Measurements from ENCODE around the gene PCNX1. TPM values are rescaled to one million over a fixed set of nuclear protein-coding genes. Genes with fewer than 3 reads are reported as not detected.
A peak's percentile ranks its signal among the peaks of the same experiment; 100 is the strongest.

Gene PCNX1
- total RNA-seq, 1 experiment from 2014 or later = 23.3 TPM

- intact Hi-C loops (cut with micrococcal nuclease) = no loop called here
- peak overlapping the region; percentile 14; the same call in 1 of the 2 replicates for H3K4me3 ChIP-seq (ENCODE audit: low read length)
- H2AFZ ChIP-seq (ENCODE audit: low read length) = peak overlapping the region; percentile 13
- no peaks in the 10 kb centered on the region for H3K79me2 ChIP-seq (ENCODE audit: low read length)
- H3K9me2 ChIP-seq (replicated peaks; ENCODE audit: low read length) = no peaks in the 10 kb centered on the region
- POLR2A ChIA-PET (ENCODE audit: unreplicated experiment) = interaction anchor here (0.6 to 1.1 kb wide), 4 partner anchors 12 to 1479 kb away, joined by 3 to 8 read pairs (median 4); no protein-coding TSS in a partner anchor
- peaks cover 4% of the 10 kb centered on the region for H3F3A ChIP-seq (ENCODE audit: low read length, unreplicated experiment)
- TF ChIP-seq CTCF (conservative IDR thresholded peaks at IDR 0.05; ENCODE audit: low read depth, low read length) (no peak), EZH2phosphoT487 (IDR thresholded peaks at IDR 0.05; ENCODE audit: borderline replicate concordance, low read length) (no peak), EZH2 (IDR thresholded peaks at IDR 0.05; ENCODE audit: low read length, unreplicated experiment) (no peak)
- H3K27me3 ChIP-seq (ENCODE audit: low read length) = no peaks in the 10 kb centered on the region
- no peaks in the 10 kb centered on the region for H3K9me3 ChIP-seq (ENCODE audit: low read length)
- peak overlapping the region; percentile 89 for H3K27ac ChIP-seq (ENCODE audit: low read length)
- peak; percentile 94 for ATAC-seq
- CTCF ChIA-PET = interaction anchor here (1.2 kb wide), 1 partner anchor 635 kb away, joined by 4 read pairs; no protein-coding TSS in a partner anchor
- peak overlapping the region; percentile 64 for H3K4me2 ChIP-seq (ENCODE audit: low read length)
- peak; percentile 95 for DNase-seq
- H3K36me3 ChIP-seq (ENCODE audit: low read depth, low read length) = no peaks in the 10 kb centered on the region
- BruUV-seq (replicated peaks) = TSS peak; percentile 96
- H4K20me1 ChIP-seq (ENCODE audit: low read length) = no peaks in the 10 kb centered on the region
- peak overlapping the region; percentile 59 for H3K9ac ChIP-seq (ENCODE audit: low read length)
- H3K4me1 ChIP-seq (ENCODE audit: insufficient read depth, low read length) = peaks cover 33% of the 10 kb centered on the region
Observed at GRCh38 chr14:71117839-71118743, 210.8 kb downstream of the PCNX1 start.

GRCh38 chr14:71119075-71119474, 211.8 kb downstream of the PCNX1 start:
- Histone ChIP-seq H3K9me2 (replicated peaks; ENCODE audit: low read length) (no peaks in the 10 kb centered on the region), H3K79me2 (ENCODE audit: low read length) (no peaks in the 10 kb centered on the region), H2AFZ (ENCODE audit: low read length) (no peak overlapping the region), H3K9me3 (ENCODE audit: low read length) (no peaks in the 10 kb centered on the region), H3F3A (ENCODE audit: low read length, unreplicated experiment) (peaks cover 4% of the 10 kb centered on the region), H3K36me3 (ENCODE audit: low read depth, low read length) (no peaks in the 10 kb centered on the region), H3K4me2 (ENCODE audit: low read length) (peak overlapping the region; percentile 64), H3K27ac (ENCODE audit: low read length) (peak overlapping the region; percentile 89), H3K4me1 (ENCODE audit: insufficient read depth, low read length) (peaks cover 33% of the 10 kb centered on the region), H3K9ac (ENCODE audit: low read length) (peak overlapping the region; percentile 19; the same call in 1 of the 2 replicates), H4K20me1 (ENCODE audit: low read length) (no peaks in the 10 kb centered on the region), H3K27me3 (ENCODE audit: low read length) (no peaks in the 10 kb centered on the region), H3K4me3 (ENCODE audit: low read length) (no peak overlapping the region)
- no TSS peak for BruUV-seq (replicated peaks)
- CTCF ChIA-PET = no interaction called here
- intact Hi-C loops (cut with micrococcal nuclease) = no loop called here
- ATAC-seq (peak; percentile 17), DNase-seq (peak; percentile 65)
- POLR2A ChIA-PET (ENCODE audit: unreplicated experiment) = no interaction called here
- TF ChIP-seq CTCF (conservative IDR thresholded peaks at IDR 0.05; ENCODE audit: low read depth, low read length) = no peak
- no peak for TF ChIP-seq EZH2phosphoT487 (IDR thresholded peaks at IDR 0.05; ENCODE audit: borderline replicate concordance, low read length)
- no peak for TF ChIP-seq EZH2 (IDR thresholded peaks at IDR 0.05; ENCODE audit: low read length, unreplicated experiment)

GRCh38 chr14:71119832-71120231, 212.6 kb downstream of the PCNX1 start:
- no TSS peak for BruUV-seq (replicated peaks)
- H3F3A ChIP-seq (ENCODE audit: low read length, unreplicated experiment) = peaks cover 4% of the 10 kb centered on the region
- no peaks in the 10 kb centered on the region for H3K79me2 ChIP-seq (ENCODE audit: low read length)
- H4K20me1 ChIP-seq (ENCODE audit: low read length) = no peaks in the 10 kb centered on the region
- TF ChIP-seq EZH2phosphoT487 (IDR thresholded peaks at IDR 0.05; ENCODE audit: borderline replicate concordance, low read length) (no peak), CTCF (conservative IDR thresholded peaks at IDR 0.05; ENCODE audit: low read depth, low read length) (no peak), EZH2 (IDR thresholded peaks at IDR 0.05; ENCODE audit: low read length, unreplicated experiment) (no peak)
- no peak overlapping the region for H3K4me3 ChIP-seq (ENCODE audit: low read length)
- DNase-seq = no peak
- POLR2A ChIA-PET (ENCODE audit: unreplicated experiment) = no interaction called here
- no peak overlapping the region for H2AFZ ChIP-seq (ENCODE audit: low read length)
- H3K4me1 ChIP-seq (ENCODE audit: insufficient read depth, low read length) = peaks cover 33% of the 10 kb centered on the region
- H3K4me2 ChIP-seq (ENCODE audit: low read length) = no peak overlapping the region
- H3K9ac ChIP-seq (ENCODE audit: low read length) = no peak overlapping the region
- no peaks in the 10 kb centered on the region for H3K36me3 ChIP-seq (ENCODE audit: low read depth, low read length)
- CTCF ChIA-PET = no interaction called here
- H3K9me2 ChIP-seq (replicated peaks; ENCODE audit: low read length) = no peaks in the 10 kb centered on the region
- intact Hi-C loops (cut with micrococcal nuclease) = no loop called here
- no peak for ATAC-seq
- peak overlapping the region; percentile 3; the same call in 1 of the 2 replicates for H3K27ac ChIP-seq (ENCODE audit: low read length)
- H3K27me3 ChIP-seq (ENCODE audit: low read length) = no peaks in the 10 kb centered on the region
- no peaks in the 10 kb centered on the region for H3K9me3 ChIP-seq (ENCODE audit: low read length)
